ENCODE results near the gene DIPK1C. TPM values are rescaled to one million over a fixed set of nuclear protein-coding genes. Genes with fewer than 3 reads are reported as not detected.

Gene DIPK1C
- total RNA-seq, 3 donors from 2014 or later (not counting 1 experiment from before 2014, with no cell fraction given), result not detected

DNA sequence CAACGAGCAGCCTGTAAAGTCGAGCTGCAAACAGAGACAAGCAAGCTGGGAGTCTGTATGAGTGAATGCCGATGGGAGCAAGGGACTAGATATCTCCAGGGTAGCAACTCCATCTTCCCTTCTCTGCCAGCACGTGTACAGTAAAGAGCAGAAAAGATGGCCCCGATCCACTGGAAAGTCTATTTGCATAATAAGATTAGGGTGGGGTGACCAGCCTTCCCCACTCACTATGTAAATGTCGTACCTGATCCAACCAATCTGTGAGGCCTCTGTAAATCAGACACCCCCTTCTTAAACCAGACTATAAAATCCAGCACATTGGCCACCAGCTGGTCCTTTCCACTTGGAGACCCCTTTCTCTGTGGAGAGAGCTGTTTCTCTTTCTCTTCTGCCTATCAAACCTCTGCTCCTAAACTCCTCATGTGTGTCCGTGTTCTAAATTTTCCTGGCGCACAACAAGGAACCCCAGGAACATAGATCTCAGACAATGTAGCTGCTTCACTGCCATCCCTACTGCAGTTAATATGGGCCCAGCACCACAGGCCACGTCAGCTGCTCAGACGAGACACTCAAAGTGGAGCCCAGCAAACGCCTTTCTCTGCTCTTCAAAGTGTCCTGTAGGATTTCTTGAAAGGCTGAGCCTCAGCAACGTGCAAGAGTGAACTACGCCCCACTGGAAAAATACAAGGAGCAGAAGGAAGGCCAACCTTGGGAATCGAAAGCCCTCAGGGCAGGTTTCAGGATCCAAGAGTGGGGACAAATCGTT is 26.1 kb downstream of the DIPK1C start:
- no peaks in the 10 kb centered on the region for H3K36me3 ChIP-seq (ENCODE audit: control insufficient read depth, insufficient read depth, low read length)
- Mint-ChIP-seq H3K4me3 (no peak overlapping the region), H3K9me3 (no peaks in the 10 kb centered on the region), H3K4me1 (no peaks in the 10 kb centered on the region), H3K27ac (no peak overlapping the region), H3K27me3 (ENCODE audit: low read depth in 2 of 2) (peaks cover 5 to 9% of the 10 kb centered on the region in 2 donors), H3K36me3 (no peaks in the 10 kb centered on the region)
- DNase-seq (no peak), ATAC-seq (no peak)
- H3K4me3 ChIP-seq (ENCODE audit: low read length), result no peak overlapping the region
- no peaks in the 10 kb centered on the region for H3K9me3 ChIP-seq (ENCODE audit: control insufficient read depth, insufficient read depth, low read length)
- intact Hi-C loops (cut with micrococcal nuclease), result no loop called here
- no peaks in the 10 kb centered on the region for H3K27me3 ChIP-seq (ENCODE audit: control insufficient read depth, insufficient read depth, low read length)
- H3K27ac ChIP-seq (ENCODE audit: low read length), result no peak overlapping the region
- TF ChIP-seq, protein P1, sequence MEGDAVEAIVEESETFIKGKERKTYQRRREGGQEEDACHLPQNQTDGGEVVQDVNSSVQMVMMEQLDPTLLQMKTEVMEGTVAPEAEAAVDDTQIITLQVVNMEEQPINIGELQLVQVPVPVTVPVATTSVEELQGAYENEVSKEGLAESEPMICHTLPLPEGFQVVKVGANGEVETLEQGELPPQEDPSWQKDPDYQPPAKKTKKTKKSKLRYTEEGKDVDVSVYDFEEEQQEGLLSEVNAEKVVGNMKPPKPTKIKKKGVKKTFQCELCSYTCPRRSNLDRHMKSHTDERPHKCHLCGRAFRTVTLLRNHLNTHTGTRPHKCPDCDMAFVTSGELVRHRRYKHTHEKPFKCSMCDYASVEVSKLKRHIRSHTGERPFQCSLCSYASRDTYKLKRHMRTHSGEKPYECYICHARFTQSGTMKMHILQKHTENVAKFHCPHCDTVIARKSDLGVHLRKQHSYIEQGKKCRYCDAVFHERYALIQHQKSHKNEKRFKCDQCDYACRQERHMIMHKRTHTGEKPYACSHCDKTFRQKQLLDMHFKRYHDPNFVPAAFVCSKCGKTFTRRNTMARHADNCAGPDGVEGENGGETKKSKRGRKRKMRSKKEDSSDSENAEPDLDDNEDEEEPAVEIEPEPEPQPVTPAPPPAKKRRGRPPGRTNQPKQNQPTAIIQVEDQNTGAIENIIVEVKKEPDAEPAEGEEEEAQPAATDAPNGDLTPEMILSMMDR (IDR thresholded peaks at IDR 0.05), result no peak
- H3K4me1 ChIP-seq (ENCODE audit: control insufficient read depth, insufficient read depth, low read length), result no peaks in the 10 kb centered on the region
- 79% methylated on average over 15 of the region's 15 CpGs for WGBS (ENCODE audit: insufficient coverage)

DNA sequence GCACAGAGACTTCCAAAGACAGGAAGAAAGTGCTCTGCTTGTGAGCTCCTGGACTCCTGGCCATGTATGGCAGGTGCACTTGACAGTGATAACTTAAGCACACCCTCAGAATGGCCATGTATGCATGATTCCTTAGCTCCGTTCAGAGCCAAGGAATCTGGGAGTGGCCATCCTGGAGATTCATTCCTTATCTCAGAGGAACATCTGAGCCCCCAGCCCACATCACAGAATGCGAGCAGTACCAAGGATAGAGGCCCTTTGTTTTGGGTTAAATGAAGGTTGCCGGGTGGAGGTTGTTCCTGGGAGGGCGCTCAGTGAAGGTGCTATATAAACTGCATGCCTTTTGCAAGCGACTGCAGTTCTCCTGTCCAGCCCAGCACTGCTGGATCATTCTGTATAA is 26.9 kb downstream of the DIPK1C start:
- Histone ChIP-seq H3K27ac (ENCODE audit: low read length) (no peak overlapping the region), H3K9me3 (ENCODE audit: control insufficient read depth, insufficient read depth, low read length) (no peaks in the 10 kb centered on the region), H3K27me3 (ENCODE audit: control insufficient read depth, insufficient read depth, low read length) (no peaks in the 10 kb centered on the region), H3K4me1 (ENCODE audit: control insufficient read depth, insufficient read depth, low read length) (no peaks in the 10 kb centered on the region), H3K36me3 (ENCODE audit: control insufficient read depth, insufficient read depth, low read length) (no peaks in the 10 kb centered on the region), H3K4me3 (ENCODE audit: low read length) (no peak overlapping the region)
- Mint-ChIP-seq H3K4me3 (no peak overlapping the region), H3K27ac (no peak overlapping the region), H3K9me3 (no peaks in the 10 kb centered on the region), H3K4me1 (no peaks in the 10 kb centered on the region), H3K36me3 (no peaks in the 10 kb centered on the region), H3K27me3 (ENCODE audit: low read depth in 2 of 2) (peaks cover 5 to 6% of the 10 kb centered on the region in 2 donors)
- intact Hi-C loops (cut with micrococcal nuclease), result no loop called here
- no peak for ATAC-seq
- TF ChIP-seq, protein P1 (IDR thresholded peaks at IDR 0.05), result no peak
- 84% methylated on average over 5 of the region's 5 CpGs for WGBS (ENCODE audit: insufficient coverage)
- no peak for DNase-seq

DNA sequence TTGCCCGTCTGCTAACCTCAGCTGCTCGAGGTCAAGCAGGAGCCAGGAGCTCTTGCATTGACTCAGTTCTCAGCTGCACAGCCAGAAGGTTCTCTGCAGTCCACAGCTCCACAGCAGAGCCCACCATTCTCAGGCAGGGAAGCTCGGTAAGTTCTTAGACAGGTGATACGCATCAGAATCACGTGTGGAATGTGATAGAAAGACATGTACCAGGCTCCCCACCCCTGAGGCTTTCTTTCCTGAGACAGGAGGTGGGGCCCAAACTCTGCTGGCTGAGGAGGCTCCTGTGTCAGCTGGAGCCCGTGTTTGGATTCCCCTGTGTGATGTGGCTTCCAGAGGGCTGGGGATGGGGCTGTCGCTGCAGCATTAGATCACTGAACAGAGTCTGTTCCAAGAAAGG is 28.0 kb downstream of the DIPK1C start:
- WGBS (ENCODE audit: insufficient coverage), result 67% methylated on average over 7 of the region's 7 CpGs
- intact Hi-C loops (cut with micrococcal nuclease), result no loop called here
- no peaks in the 10 kb centered on the region for H3K9me3 Mint-ChIP-seq
- peaks cover 5 to 8% of the 10 kb centered on the region in 2 donors for H3K27me3 Mint-ChIP-seq (ENCODE audit: low read depth in 2 of 2)
- no peaks in the 10 kb centered on the region for H3K9me3 ChIP-seq (ENCODE audit: control insufficient read depth, insufficient read depth, low read length)
- DNase-seq, result no peak
- H3K4me3 Mint-ChIP-seq, result no peak overlapping the region
- H3K4me1 Mint-ChIP-seq, result no peaks in the 10 kb centered on the region
- no peaks in the 10 kb centered on the region for H3K27me3 ChIP-seq (ENCODE audit: control insufficient read depth, insufficient read depth, low read length)
- H3K27ac Mint-ChIP-seq, result no peak overlapping the region
- no peak overlapping the region for H3K4me3 ChIP-seq (ENCODE audit: low read length)
- H3K27ac ChIP-seq (ENCODE audit: low read length), result no peak overlapping the region
- ATAC-seq, result no peak
- no peaks in the 10 kb centered on the region for H3K36me3 ChIP-seq (ENCODE audit: control insufficient read depth, insufficient read depth, low read length)
- H3K36me3 Mint-ChIP-seq, result no peaks in the 10 kb centered on the region
- TF ChIP-seq, protein P1 (IDR thresholded peaks at IDR 0.05), result no peak
- no peaks in the 10 kb centered on the region for H3K4me1 ChIP-seq (ENCODE audit: control insufficient read depth, insufficient read depth, low read length)
